GM23338 (cell line): Measurements from ENCODE around the gene AKAP13. TPM values are rescaled to one million over a fixed set of nuclear protein-coding genes. Genes with fewer than 3 reads are reported as not detected.

ENCODE experiments used
- ATAC-seq: fragments of 200-7000 bp; cut with Tn5 transposase; 3 replicates; pipeline ENCODE4 v1.9.1; 2020
- DNase-seq: peaks from one replicate; pipeline ENCODE4 v3.0.0-alpha.2; 2015; ENCODE audit warnings: low spot score
- H2AFZ ChIP-seq: fragments of 200-600 bp; sonication (generic); 2 replicates; pipeline ENCODE4 v1.8.0; 2016; ENCODE audit warnings: antibody characterized with exemption, mild to moderate bottlenecking, moderate library complexity
- H3F3A ChIP-seq: fragments of 200-600 bp; sonication (generic); replicated peaks from 2 replicates; pipeline ENCODE4 v1.8.0; 2017; ENCODE audit warnings: antibody characterized with exemption, mixed run types, low read depth
- H3K27ac ChIP-seq: fragments of 200-600 bp; sonication (generic); 2 replicates; pipeline ENCODE4 v1.6.1; 2016; ENCODE audit warnings: low read depth
- H3K27me3 ChIP-seq: fragments of 200-600 bp; sonication (generic); 2 replicates; pipeline ENCODE4 v1.8.0; 2016; ENCODE audit warnings: mild to moderate bottlenecking, mixed run types, moderate library complexity; ENCODE audit not compliant: insufficient read depth
- H3K36me3 ChIP-seq: fragments of 200-600 bp; sonication (generic); 2 replicates; pipeline ENCODE4 v1.8.0; 2016; ENCODE audit warnings: mild to moderate bottlenecking; ENCODE audit not compliant: insufficient read depth
- H3K4me1 ChIP-seq: fragments of 200-600 bp; sonication (generic); 2 replicates; pipeline ENCODE4 v1.8.0; 2016; ENCODE audit warnings: mild to moderate bottlenecking, moderate library complexity; ENCODE audit not compliant: insufficient read depth
- H3K4me2 ChIP-seq: fragments of 200-600 bp; sonication (generic); 2 replicates; pipeline ENCODE4 v1.7.1; 2017; ENCODE audit warnings: mixed run types
- H3K4me3 ChIP-seq: fragments of 200-600 bp; sonication (generic); 2 replicates; pipeline ENCODE4 v1.6.1; 2016; ENCODE audit warnings: mixed run types
- H3K79me2 ChIP-seq: fragments of 200-600 bp; sonication (generic); replicated peaks from 2 replicates; pipeline ENCODE4 v1.8.0; 2017; ENCODE audit warnings: mild to moderate bottlenecking; ENCODE audit not compliant: insufficient read depth
- H3K9me2 ChIP-seq: fragments of 200-600 bp; sonication (generic); 2 replicates; pipeline ENCODE4 v1.8.0; 2017; ENCODE audit not compliant: insufficient read depth
- H4K20me1 ChIP-seq: fragments of 200-600 bp; sonication (generic); replicated peaks from 2 replicates; pipeline ENCODE4 v1.8.0; 2017; ENCODE audit warnings: mild to moderate bottlenecking; ENCODE audit not compliant: insufficient read depth
- H3K27ac Mint-ChIP-seq: 2 replicates; pipeline ENCODE4 v1.8.0; 2020; ENCODE audit warnings: inconsistent platforms, mild to moderate bottlenecking, moderate library complexity, mixed read lengths
- H3K27me3 Mint-ChIP-seq: 3 replicates; pipeline ENCODE4 v1.8.0; 2022; ENCODE audit warnings: low read depth, mild to moderate bottlenecking, moderate library complexity, mixed read lengths, inconsistent platforms; ENCODE audit not compliant: insufficient read depth, poor library complexity
- H3K36me3 Mint-ChIP-seq: 3 replicates; pipeline ENCODE4 v1.8.0; 2021; ENCODE audit warnings: low read depth, mild to moderate bottlenecking, inconsistent platforms, moderate library complexity, mixed read lengths
- H3K4me1 Mint-ChIP-seq: 3 replicates; pipeline ENCODE4 v1.8.0; 2020; ENCODE audit warnings: mild to moderate bottlenecking, inconsistent platforms, mixed read lengths
- H3K4me3 Mint-ChIP-seq: 3 replicates; pipeline ENCODE4 v1.8.0; 2021; ENCODE audit warnings: moderate library complexity, mild to moderate bottlenecking, inconsistent platforms, mixed read lengths
- H3K9me3 Mint-ChIP-seq: 3 replicates; pipeline ENCODE4 v1.8.0; 2020; ENCODE audit warnings: moderate library complexity, mild to moderate bottlenecking, inconsistent platforms, mixed read lengths
- CREB1 ChIP-seq: fragments of 250-450 bp; sonication (Bioruptor Pico); IDR thresholded peaks from 2 replicates; pipeline ENCODE4 v1.5.0; 2020; ENCODE audit warnings: low read depth, mild to moderate bottlenecking, moderate library complexity
- CTCF ChIP-seq, 2 experiments: fragments of 200-600 bp in 1 of 2; sonication (generic) in 1 of 2; conservative IDR thresholded peaks; 2 replicates each; pipeline versions ENCODE4 v1.5.1 to v1.6.1; 2016 to 2017; ENCODE audit warnings: antibody characterized with exemption in 2 of 2, low read depth in 2 of 2, mild to moderate bottlenecking in 2 of 2, moderate library complexity in 1 of 2
- REST ChIP-seq: IDR thresholded peaks from one replicate; pipeline ENCODE4 v1.6.1; 2018; ENCODE audit warnings: antibody characterized with exemption; ENCODE audit not compliant: unreplicated experiment
- STAT1 ChIP-seq: IDR thresholded peaks from one replicate; pipeline ENCODE4 v1.6.1; 2016; ENCODE audit warnings: antibody characterized with exemption; ENCODE audit not compliant: unreplicated experiment
- ZNF331 ChIP-seq: fragments of 250-450 bp; sonication (Bioruptor Pico); IDR thresholded peaks from 2 replicates; pipeline ENCODE4 v1.5.0; 2020; ENCODE audit warnings: low read depth, mild to moderate bottlenecking, moderate library complexity
- polyA plus RNA-seq: library from polyadenylated mRNA; unstranded; fragments of >200 nt; fragmentation: Nextera tagmentation; extraction: Ambion mirVana; gene quantifications from 2 replicates; pipeline ENCODE4 v1.2.1, GENCODE V29; 2016
- total RNA-seq: library from RNA; depleted of rRNA; stranded (reverse); fragments of >200 nt; shearing (Covaris generic); gene quantifications from 2 replicates; pipeline ENCODE4 v1.2.3, GENCODE V29; 2014

The AKAP13 gene
- total and polyA plus RNA-seq, 2 experiments from 2014 or later: 46.2 to 60.7 TPM

GRCh38 chr15:85559530-85559929, 179.1 kb downstream of the AKAP13 start:
- no peaks in the 10 kb centered on the region for H3K9me2 ChIP-seq
- Mint-ChIP-seq H3K9me3 (no peaks in the 10 kb centered on the region), H3K4me3 (no peak overlapping the region), H3K27ac (no peak overlapping the region), H3K27me3 (peaks cover 3% of the 10 kb centered on the region), H3K4me1 (peaks cover 46% of the 10 kb centered on the region), H3K36me3 (no peaks in the 10 kb centered on the region; the same call in 2 of the 3 replicates)
- H2AFZ ChIP-seq: no peak overlapping the region
- H3F3A ChIP-seq: no peaks in the 10 kb centered on the region
- H3K36me3 ChIP-seq: no peaks in the 10 kb centered on the region
- no peak overlapping the region for H3K4me3 ChIP-seq
- no peak overlapping the region for H3K4me2 ChIP-seq
- peak; percentile 71 for ATAC-seq
- H3K4me1 ChIP-seq: peaks cover 22% of the 10 kb centered on the region
- H3K27me3 ChIP-seq: no peaks in the 10 kb centered on the region
- H3K79me2 ChIP-seq: no peaks in the 10 kb centered on the region
- DNase-seq: peak; percentile 24
- no peaks in the 10 kb centered on the region for H4K20me1 ChIP-seq
- TF ChIP-seq STAT1 (no peak), CTCF (conservative IDR thresholded peaks at IDR 0.05; ENCODE audit: low read depth in 2 of 2) (peak in 1 of 2 experiments; percentile 35; a peak in 2 of 4 replicates)
- H3K27ac ChIP-seq: no peak overlapping the region

- Histone ChIP-seq H3K9me2 (no peaks in the 10 kb centered on the region), H4K20me1 (no peaks in the 10 kb centered on the region), H3K27ac (no peak overlapping the region), H3K36me3 (no peaks in the 10 kb centered on the region), H3K4me3 (no peak overlapping the region), H3K4me1 (peaks cover 12% of the 10 kb centered on the region; the same call in 1 of the 2 replicates), H3K27me3 (no peaks in the 10 kb centered on the region), H3K79me2 (no peaks in the 10 kb centered on the region), H2AFZ (no peak overlapping the region), H3K4me2 (no peak overlapping the region), H3F3A (no peaks in the 10 kb centered on the region)
- peaks cover 39% of the 10 kb centered on the region for H3K4me1 Mint-ChIP-seq
- no peak overlapping the region for H3K27ac Mint-ChIP-seq
- H3K27me3 Mint-ChIP-seq: peaks cover 2% of the 10 kb centered on the region
- no peaks in the 10 kb centered on the region for H3K36me3 Mint-ChIP-seq
- TF ChIP-seq REST: no peak
- H3K4me3 Mint-ChIP-seq: no peak overlapping the region
- no peak for ATAC-seq
- no peak for DNase-seq
- no peaks in the 10 kb centered on the region for H3K9me3 Mint-ChIP-seq
These were observed 182.4 kb downstream of the AKAP13 start for GRCh38 chr15:85562824-85563223.

- Mint-ChIP-seq H3K9me3 (no peaks in the 10 kb centered on the region), H3K36me3 (no peaks in the 10 kb centered on the region), H3K27ac (no peak overlapping the region), H3K4me3 (no peak overlapping the region), H3K27me3 (peaks cover 5% of the 10 kb centered on the region), H3K4me1 (peaks cover 35% of the 10 kb centered on the region; the same call in 2 of the 3 replicates)
- Histone ChIP-seq H3K27ac (no peak overlapping the region), H2AFZ (no peak overlapping the region), H3K4me3 (no peak overlapping the region), H3K27me3 (no peaks in the 10 kb centered on the region), H4K20me1 (no peaks in the 10 kb centered on the region), H3K4me1 (peaks cover 12% of the 10 kb centered on the region; the same call in 1 of the 2 replicates), H3K9me2 (no peaks in the 10 kb centered on the region), H3K79me2 (no peaks in the 10 kb centered on the region), H3K4me2 (no peak overlapping the region), H3F3A (no peaks in the 10 kb centered on the region), H3K36me3 (no peaks in the 10 kb centered on the region)
- no peak for TF ChIP-seq ZNF331 (CRISPR knock-in tag)
- no peak for TF ChIP-seq CREB1 (CRISPR knock-in tag)
- peak; percentile 44 for DNase-seq
- ATAC-seq: peak; percentile 82
These were observed 182.9 kb downstream of the AKAP13 start for GRCh38 chr15:85563328-85563727.
